Measurements from ENCODE around the gene FHIT. TPM values are rescaled to one million over a fixed set of nuclear protein-coding genes. Genes with fewer than 3 reads are reported as not detected.

The FHIT gene
- polyA plus RNA-seq, 1 of the 3 experiments (the other 2 are of a cell fraction): 0.41 TPM

GRCh38 chr3:59771768-59772181 lies 1479.5 kb downstream of the FHIT start:
- no peak overlapping the region for H2AFZ ChIP-seq (ENCODE audit: low read depth)
- DNase-seq: no peak
- no peaks in the 10 kb centered on the region for H3F3A ChIP-seq (replicated peaks; ENCODE audit: insufficient read depth)
- H3K36me3 ChIP-seq (replicated peaks in 1 of 2; ENCODE audit: control insufficient read depth in 1 of 2, insufficient read depth in 2 of 2, low read length in 1 of 2): no peaks in the 10 kb centered on the region
- no peaks in the 10 kb centered on the region for H3K9me3 ChIP-seq
- H3K9me2 ChIP-seq: no peaks in the 10 kb centered on the region
- CTCF ChIA-PET: interaction anchor here (1.1 to 1.7 kb wide), 5 partner anchors 12 to 197 kb away, joined by 3 to 6 read pairs (median 4); no protein-coding TSS in a partner anchor
- H3K4me3 ChIP-seq (ENCODE audit: low read depth in 2 of 2, low read length in 1 of 2): no peak overlapping the region
- peaks cover 0 to 31% of the 10 kb centered on the region in 2 experiments; a peak in 2 of 4 replicates for H3K4me1 ChIP-seq (ENCODE audit: control insufficient read depth in 1 of 2, insufficient read depth in 2 of 2, low read depth in 1 of 2, low read length in 1 of 2)
- TF ChIP-seq EP300 (IDR thresholded peaks at IDR 0.05; ENCODE audit: borderline replicate concordance in 1 of 2, low read depth in 1 of 2, low read length in 1 of 2): no peak
- TF ChIP-seq MAX (IDR thresholded peaks at IDR 0.05; ENCODE audit: low read depth): no peak
- no peak for TF ChIP-seq GABPA (IDR thresholded peaks at IDR 0.05; ENCODE audit: low read depth)
- TF ChIP-seq FOXJ3 (CRISPR knock-in tag; IDR thresholded peaks at IDR 0.05): no peak
- no peak for TF ChIP-seq TCF12 (IDR thresholded peaks at IDR 0.05)
- no peak for TF ChIP-seq MXI1 (IDR thresholded peaks at IDR 0.05; ENCODE audit: low read depth, low read length)
- TF ChIP-seq PBX3 (IDR thresholded peaks at IDR 0.05): no peak
- no peak for TF ChIP-seq POLR2AphosphoS5 (IDR thresholded peaks at IDR 0.05; ENCODE audit: low read depth, low read length)
- TF ChIP-seq FOXM1 (IDR thresholded peaks at IDR 0.05; ENCODE audit: low read depth): no peak
- no peak for TF ChIP-seq SIN3A (IDR thresholded peaks at IDR 0.05; ENCODE audit: borderline replicate concordance, low read depth, low read length)
- no peak for TF ChIP-seq REST (IDR thresholded peaks at IDR 0.05; ENCODE audit: low read depth, low read length)
- no peak for TF ChIP-seq IRF3 (IDR thresholded peaks at IDR 0.05; ENCODE audit: low read depth, low read length)
- H3K27ac ChIP-seq (ENCODE audit: low read depth in 2 of 2, low read length in 1 of 2): no peak overlapping the region
- H4K20me1 ChIP-seq (ENCODE audit: insufficient read depth): no peaks in the 10 kb centered on the region
- no peaks in the 10 kb centered on the region for H3K79me2 ChIP-seq (ENCODE audit: insufficient read depth)
- no peak overlapping the region for H3K4me2 ChIP-seq
- no peaks in the 10 kb centered on the region for H3K27me3 ChIP-seq (ENCODE audit: insufficient read depth)
- POLR2A ChIA-PET: no interaction called here
- 29% methylated on average over 3 of the region's 3 CpGs for WGBS (ENCODE audit: low lambda C conversion rate)
- no peak overlapping the region for H3K9ac ChIP-seq
